HG03520 (cell line): Measurements from ENCODE around the gene OR56A4.

Source experiments
- ATAC-seq: cut with Tn5 transposase; IDR thresholded peaks from one replicate; pipeline ENCODE4 v1.9.1; 2021; ENCODE audit warnings: mild to moderate bottlenecking, moderate library complexity; ENCODE audit not compliant: unreplicated experiment

The OR56A4 gene, protein sequence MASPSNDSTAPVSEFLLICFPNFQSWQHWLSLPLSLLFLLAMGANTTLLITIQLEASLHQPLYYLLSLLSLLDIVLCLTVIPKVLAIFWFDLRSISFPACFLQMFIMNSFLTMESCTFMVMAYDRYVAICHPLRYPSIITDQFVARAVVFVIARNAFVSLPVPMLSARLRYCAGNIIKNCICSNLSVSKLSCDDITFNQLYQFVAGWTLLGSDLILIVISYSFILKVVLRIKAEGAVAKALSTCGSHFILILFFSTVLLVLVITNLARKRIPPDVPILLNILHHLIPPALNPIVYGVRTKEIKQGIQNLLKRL

DNA sequence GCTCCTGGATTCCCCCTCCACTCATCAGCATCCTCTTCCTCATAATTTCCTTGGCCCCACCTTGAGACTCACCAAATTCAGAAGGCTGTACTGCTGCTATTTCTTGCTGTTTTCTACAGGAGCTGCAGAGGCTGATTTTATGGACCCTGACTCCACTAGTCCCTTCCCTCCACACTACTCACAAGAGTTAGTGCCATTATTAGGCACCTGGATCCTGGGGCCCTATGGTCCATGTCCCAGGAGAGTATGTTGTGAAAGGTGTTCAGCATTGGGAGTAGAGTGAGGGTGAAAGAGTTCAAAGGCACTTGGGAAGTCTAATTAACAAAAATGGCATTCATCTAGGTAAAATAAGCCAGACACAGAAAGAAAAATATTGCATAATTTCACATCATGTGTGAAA is at the start of gene OR56A4:
TSS of gene OR56A4 (minus strand) at position 101 of the 400 bp plus-strand sequence. CDS start 3,954 bp downstream, outside the sequence.
- no peak for ATAC-seq

DNA sequence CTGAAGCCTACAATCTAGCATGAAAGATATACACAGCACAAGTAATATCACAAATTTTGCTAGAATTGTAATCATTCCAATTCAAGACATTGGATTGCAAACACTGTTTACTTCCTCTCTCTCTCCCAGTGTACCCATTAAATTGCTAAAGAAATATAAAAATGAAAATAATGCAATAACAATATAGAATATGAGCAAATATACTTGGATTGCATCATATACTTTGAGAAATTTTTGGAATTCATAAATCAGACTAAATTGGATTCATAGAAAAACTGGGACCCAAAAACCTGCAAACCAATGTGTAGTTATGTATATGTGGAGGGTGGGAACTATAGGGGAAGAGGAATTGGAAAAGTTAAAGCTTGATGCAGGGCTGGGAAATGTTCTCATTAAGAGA is 48.8 kb upstream of the OR56A4 start:
- no peak for ATAC-seq

DNA sequence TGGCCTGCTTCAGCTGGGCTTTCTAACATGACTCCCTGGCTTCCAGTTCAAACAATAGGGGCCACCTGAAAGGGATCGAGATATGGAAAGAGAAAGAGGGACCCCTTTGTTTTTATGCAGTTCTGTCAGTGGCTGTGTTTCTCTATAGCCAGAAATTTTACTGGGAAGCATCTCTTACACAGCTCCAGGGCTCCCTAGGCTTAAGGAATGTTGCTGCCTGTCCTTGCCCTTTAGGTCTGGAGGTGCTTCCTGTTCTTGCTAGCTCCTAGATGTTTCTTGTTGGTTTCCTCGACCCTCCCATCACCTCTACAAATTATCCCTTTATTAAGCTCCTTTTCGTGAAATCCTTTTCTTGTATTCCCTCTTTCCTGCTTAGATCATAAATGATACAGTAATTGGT is 45.6 kb upstream of the OR56A4 start:
- ATAC-seq = no peak

DNA sequence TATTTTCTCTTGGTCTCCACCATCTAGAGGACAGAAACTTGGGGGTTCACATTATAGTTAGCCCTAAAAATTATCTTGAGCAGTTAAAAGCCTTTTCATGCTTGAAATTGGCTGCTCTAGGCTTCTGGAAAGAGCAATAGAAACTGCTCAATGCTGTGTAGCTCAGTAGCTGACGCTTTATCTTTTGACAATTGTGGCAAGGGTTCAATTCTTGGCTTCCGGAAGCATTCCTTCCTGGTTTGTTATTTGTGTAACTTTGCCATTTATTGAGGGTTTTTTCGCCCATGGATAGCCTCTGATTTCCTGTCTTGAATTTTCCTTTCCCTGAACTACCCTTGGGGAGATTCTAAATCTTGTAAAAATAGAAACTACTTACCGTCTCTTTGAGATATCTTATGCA is 34.1 kb upstream of the OR56A4 start:
- ATAC-seq = no peak

DNA sequence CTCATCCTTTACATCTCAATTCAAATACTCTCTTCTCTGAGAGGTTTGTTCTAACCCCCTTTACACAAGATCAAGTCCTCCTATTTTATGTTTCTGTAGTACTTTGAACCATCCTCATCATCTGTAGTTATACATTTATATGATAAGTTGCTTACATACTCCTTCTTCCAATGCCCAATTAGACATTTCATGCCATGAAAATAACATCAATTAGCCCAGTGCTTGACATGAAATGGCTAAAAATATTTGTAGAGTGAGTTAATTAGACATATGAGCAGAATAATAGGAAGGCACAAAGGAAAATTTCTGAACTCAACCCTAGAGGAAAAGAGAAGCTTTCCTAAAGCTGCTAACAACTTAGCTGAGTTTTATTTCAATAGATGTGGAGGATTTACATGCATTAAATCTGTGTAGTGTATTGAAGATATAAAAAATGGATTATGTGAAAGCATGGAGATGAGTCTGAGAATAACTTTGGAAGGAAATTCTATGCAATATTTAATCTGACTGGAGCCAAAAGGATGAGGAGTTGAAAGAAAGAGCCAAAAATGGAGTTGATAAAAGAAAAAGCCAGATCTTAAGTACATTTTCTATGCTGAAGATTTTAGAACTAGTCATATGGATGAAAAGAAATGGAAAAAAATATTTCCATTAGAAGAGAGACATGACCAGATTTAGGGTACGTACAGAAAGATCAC is 24.1 kb upstream of the OR56A4 start, which contains the start of gene OR56A1:
TSS of gene OR56A1 (minus strand) at position 51 of the 698 bp plus-strand sequence. CDS start 3,066 bp downstream, outside the sequence.
- no peak for ATAC-seq

DNA sequence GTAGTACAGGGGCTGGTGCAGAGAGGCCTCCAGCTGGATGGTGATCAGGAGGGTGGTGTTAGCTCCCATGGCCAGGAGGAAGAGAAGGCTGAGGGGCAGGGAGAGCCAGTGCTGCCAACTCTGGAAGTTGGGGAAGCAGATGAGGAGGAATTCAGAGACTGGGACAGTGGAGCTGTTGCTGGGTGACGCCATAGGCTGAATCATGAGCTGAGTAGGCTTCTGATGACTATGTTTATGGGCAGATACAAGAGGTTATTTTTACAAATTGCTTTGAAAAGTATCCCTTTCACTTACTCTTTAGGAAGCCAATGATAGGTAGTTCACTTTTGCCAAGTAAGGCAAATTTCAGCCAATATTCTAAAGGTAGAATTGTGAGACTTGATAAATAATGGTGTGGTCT is 20.8 kb upstream of the OR56A4 start:
- no peak for ATAC-seq

DNA sequence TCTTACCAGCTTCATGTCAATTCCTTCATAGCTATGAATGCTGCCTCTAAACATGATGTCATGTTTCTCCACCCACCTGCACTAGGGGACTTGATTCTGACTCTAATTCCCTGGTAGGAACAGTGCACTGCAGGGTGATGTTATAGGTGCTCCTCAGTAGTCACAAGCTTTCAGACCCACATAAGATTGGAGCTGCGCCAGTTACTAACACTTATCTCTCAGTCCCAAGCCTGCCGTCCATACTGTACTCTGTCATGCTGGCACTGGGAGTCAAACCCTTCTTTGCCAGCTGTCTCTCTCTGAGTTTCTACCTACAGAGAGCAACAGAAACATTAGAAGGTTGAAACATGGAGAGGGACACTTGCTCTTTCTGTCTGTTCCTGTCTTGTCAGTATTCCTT is 18.3 kb upstream of the OR56A4 start:
- no peak for ATAC-seq

DNA sequence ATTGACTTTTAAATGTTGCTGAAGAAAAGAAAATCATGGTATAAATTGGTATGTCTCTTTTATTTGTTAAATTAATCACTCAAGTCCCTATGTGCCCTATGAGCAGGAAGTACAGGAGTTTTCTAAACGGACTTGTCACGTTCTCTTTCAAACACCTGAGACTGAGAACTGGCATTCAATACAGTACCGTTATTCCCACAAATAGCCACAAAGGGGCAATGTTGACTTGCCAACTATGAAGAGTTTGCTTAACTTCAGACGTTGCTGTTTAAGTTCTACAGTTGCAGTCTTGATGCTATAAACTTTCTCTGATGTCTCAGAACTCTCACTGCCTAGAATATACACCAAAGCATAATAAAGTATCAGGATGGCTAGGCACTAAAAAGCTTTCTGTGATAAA is 16.2 kb upstream of the OR56A4 start:
- no peak for ATAC-seq

DNA sequence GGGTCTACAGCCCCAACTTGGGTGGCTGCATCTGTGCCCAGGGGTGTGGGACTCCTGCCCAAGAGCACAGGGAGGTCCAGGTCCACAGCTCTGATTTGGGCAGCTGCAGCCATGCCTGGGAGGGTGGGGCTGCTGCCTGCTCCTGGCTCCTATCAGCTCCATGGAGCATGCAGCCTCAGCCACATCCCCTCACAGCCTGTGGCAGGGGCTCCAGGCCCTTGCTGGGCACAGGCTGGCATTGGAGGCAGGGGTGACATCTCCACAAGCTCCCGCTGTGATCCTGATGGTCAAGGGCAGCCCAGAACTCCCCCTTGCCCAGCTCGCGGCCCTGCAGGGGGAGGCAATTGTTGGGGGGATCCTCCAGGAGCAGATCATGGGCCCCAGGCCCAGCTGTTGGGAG is 6.3 kb upstream of the OR56A4 start:
- ATAC-seq = no peak

DNA sequence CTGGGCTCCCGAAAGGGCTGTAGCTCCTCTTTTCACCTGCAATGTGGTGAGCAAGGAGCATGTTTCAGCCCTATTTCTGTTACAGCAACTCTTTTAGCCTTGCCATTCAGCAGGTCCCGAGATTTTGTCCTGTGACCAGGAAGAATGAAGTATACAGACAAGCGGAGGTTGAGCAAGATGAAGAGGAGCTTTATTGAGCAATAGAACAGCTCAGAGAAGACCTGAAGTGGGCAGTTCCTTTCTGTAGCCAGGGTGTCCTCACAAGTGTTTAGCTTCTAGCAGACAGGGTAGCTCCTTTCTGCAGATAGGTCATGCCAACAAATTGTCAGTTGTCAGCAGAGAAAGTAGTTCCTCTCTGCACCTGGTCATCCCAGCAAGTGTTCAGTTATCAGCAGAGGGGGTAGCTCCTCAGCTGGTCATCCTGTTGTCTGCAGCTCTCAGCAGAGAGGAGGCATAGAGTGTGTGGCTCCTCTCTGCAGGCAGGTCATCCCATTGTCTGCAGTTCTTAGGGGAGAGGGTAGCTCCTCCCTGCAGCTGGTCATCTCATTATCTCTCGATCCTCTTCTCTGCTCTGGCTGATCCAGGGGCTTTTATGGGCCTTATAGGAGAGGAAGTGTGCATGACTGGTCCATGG is 5.4 kb upstream of the OR56A4 start:
- ATAC-seq = no peak

DNA sequence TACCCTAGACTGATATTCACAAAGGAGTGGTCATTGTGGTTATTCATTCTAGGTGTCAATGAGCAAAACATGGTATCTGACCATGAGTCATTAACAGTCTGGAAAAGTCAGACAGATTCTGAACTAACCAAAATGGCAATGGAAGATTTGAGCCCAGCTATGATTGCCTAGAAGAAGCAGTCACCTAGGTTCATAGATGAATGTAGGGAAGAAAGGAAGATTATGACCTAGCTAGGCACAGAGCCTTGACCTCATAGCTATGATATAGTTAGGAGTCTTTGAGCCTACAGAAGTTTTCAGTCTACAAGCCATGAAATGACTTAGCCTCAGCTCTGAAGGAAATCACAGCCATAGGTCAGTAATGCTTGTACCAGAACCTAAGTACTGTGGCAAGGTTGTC is 351 bp downstream of the OR56A4 start:
- ATAC-seq = no peak

DNA sequence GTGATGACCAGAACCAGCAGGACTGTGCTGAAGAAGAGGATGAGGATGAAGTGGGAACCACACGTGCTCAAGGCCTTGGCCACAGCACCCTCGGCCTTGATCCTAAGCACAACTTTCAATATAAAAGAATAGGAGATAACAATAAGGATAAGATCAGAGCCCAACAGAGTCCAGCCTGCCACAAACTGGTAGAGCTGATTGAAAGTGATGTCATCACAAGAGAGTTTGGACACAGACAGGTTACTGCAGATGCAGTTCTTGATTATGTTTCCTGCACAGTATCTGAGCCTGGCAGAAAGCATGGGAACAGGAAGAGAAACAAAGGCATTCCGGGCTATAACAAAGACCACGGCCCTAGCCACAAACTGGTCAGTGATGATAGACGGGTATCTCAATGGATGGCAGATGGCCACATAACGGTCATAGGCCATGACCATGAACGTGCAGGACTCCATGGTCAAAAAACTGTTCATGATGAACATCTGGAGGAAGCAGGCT is 4.5 kb downstream of the OR56A4 start:
- no peak for ATAC-seq

DNA sequence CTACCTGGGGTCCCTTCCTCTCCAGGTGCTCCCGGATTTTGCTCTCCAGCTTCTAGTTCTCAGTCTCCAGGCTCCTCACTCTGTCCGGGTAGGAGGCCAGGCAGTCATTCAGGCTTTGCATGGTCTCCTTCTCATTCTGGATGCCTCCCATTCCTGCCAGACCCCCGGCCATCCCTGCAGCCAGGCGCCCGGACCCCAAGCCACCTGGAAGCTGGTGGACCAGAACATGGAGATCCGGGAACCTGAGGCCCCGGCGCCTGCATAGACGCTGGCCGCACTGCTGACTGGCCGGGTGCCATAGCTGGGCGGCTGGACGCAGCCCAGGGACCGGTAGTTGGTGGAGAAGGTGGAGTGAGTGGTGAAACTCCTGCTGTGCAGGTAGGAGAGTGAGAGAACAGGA is 12.0 kb downstream of the OR56A4 start:
- ATAC-seq = no peak

DNA sequence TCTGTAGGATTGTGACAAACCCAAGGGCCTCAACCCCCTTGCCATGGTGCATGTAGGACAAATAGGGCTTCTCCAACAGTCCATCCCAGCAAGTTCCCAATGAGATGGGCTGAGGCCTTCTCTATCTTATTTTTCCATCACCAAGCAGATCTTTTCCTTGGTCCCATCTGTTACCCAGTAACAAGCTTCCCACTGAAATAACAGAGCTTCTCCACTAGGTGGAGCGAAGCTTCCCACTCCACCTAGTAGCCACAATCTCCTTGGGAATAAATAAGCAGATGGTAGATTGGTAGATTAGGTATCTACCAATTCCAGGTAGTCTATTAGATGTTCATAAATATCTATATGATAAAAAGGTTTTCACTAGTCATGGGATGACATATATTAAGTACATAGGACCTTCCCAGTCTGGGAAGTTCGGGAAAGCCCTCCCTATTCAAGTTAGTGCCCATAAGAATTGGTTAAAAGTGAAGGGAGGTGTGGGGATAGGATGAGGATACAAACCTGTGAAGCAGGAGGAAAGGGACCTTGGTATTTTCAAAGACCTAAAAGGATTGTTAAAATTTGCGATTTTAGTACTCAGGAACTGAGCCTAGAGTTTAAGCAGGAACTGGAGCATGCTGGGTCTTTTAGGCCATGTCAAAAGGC is 14.0 kb downstream of the OR56A4 start:
- ATAC-seq = no peak

DNA sequence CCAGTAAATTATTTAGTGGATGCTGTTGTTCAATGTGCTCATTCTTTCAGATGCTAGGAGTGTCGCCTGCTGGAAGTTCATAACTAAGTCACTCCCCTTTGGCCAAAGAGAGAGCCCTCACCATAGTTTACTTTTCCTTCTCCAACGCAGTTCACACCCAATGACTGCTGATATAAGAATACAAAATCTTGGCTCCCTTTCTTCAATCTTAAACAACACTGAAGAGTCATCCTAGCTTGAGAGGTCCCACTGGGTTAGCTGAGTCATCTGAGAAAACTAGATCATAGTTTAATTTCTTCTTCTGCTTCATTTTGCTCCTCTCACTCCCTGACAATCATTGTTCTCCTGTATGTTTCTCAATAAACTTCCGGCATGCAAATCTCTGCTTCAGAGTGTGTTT is 14.6 kb downstream of the OR56A4 start:
- no peak for ATAC-seq

DNA sequence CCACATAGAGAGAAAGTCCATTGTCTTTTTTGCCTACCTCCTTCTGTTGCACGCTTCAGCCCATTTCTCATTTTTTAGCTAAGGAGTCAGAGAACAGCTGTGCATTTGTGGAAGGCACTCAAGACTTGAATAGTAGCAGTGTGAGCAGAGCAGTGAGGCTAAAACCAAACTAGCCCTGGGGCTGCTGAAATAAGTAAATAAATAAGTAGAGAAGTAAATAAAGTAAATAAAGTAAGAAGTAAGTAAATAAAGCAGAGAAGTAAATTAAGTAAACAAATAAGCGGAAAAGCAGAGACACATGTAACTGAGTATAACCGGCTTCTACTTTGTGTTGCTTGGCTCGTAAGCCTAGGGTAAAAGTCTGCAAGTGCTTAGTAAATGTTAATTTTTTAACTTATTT is 17.5 kb downstream of the OR56A4 start:
- ATAC-seq = no peak

DNA sequence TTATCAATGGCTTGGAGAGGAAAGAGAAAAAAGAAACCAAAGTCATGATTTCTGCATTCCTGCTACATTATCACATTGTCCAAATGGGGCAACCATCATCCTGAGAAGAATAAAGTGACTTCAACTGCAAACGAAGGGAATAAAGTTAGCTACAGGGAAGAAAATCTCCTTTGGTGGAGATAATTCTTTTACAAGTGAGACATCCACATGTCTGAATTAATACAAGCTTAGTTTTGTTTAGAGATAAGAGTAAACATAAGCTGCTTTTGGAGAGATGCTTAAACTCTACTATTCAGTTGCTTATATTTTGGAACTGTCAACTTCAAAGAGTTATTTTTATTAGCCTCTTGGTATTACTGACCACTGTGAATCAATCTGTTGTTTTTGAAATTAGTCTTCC is 19.9 kb downstream of the OR56A4 start, which contains the start of gene OR52L1:
TSS of gene OR52L1 (minus strand) at position 101 of the 400 bp plus-strand sequence. CDS start at position 46, 55 bp downstream.
- no peak for ATAC-seq

DNA sequence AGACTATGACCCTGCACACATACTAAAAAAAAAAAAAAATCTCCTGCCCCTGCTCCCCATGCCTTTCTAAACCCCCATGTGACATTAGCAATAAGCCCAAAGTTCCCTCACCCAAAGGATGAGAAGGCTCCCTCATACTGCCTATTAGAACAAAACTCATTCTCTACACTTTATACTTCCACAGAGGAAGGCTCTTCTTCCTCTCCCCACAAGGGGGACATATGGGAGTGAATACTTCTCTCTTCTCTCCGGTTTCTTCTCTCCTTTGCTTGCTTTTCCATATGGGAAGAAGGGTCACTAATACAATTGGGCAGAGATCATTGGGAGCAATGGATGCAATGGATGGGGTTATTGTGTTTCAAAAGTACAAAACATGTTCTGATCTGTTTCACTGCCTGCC is 23.3 kb downstream of the OR56A4 start:
- no peak for ATAC-seq

DNA sequence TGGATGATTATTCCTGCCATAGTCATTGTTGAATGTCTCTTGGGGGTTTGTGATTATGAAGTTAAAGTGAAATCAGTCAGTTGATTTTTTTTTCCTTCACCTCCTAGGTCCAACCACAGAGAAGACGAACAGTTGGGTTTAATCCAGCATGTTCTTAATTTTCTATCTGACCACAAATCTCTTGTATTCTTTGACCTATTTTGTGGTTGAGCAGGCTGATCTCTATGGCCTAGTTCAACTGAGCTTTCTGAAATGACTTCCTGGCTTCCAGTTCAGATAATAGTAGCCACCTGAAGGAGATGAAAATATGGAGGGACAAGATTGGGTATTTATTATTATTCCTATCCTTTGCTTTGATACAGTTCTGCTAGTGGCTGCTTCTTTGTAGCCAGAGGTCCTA is 33.2 kb downstream of the OR56A4 start:
- no peak for ATAC-seq

DNA sequence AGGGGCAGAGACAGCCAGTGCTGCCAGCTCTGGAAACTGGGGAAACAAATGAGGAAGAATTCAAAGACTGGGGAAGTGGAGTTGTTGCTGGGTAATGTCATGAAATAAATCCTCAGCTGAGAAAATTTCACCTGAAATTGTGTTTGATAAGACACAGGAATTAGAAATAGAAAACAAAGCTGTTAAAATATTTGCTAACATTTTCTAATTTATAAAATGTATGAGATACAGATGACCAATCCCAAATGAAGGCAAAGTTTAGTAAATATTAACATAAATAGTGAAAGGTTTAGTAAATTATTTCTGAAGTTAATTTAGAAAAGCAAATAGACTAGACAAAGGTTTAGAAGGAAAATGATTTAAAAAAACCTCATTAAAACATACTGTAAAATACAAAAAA is 38.4 kb downstream of the OR56A4 start, which contains the start of gene OR56A5:
TSS of gene OR56A5 (minus strand) at position 101 of the 400 bp plus-strand sequence. CDS start at position 101, 0 bp downstream.
- no peak for ATAC-seq

DNA sequence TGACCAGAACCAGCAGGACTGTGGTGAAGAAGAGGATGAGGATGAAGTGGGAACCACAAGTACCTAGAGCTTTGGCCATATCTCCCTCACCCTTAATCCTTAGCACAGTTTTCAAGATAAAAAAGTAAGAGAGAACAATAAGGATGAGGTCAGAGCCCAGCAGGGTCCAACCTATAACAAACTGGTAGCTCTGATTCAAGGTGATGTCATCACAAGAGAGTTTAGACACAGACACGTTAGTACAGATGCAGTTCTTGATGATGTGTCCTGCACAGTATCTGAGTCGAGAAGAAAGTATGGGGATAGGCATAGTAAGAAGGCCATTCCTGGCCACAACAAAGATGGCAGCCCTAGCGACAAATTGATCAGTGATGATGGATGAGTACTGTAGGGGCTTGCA is 39.0 kb downstream of the OR56A4 start:
- no peak for ATAC-seq
